Measurements from ENCODE around the gene PRKN.

PRKN gene

DNA sequence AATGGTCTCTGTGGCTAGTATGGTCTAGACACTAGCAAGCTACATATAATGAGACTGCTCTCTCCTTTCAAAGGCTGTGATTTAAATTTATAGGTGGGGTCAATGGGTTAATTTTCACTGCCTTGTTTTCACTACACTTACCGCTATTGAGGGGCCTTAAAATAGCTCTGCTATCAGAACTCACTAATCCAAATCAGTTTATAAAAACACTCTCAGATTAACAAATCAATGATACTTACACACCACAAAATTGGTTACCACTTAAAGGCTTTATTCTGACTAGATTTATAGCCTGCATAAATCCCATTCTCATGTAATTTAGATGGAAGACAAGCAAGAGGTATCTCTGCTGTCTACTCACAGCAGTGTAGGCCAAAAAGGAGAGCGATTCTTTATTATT is 1140.7 kb downstream of the PRKN start:
- no peak overlapping the region for H3K27ac ChIP-seq
- TF ChIP-seq CTCF (IDR thresholded peaks at IDR 0.05) (no peak), ZFX (IDR thresholded peaks at IDR 0.05; ENCODE audit: borderline replicate concordance) (no peak)

DNA sequence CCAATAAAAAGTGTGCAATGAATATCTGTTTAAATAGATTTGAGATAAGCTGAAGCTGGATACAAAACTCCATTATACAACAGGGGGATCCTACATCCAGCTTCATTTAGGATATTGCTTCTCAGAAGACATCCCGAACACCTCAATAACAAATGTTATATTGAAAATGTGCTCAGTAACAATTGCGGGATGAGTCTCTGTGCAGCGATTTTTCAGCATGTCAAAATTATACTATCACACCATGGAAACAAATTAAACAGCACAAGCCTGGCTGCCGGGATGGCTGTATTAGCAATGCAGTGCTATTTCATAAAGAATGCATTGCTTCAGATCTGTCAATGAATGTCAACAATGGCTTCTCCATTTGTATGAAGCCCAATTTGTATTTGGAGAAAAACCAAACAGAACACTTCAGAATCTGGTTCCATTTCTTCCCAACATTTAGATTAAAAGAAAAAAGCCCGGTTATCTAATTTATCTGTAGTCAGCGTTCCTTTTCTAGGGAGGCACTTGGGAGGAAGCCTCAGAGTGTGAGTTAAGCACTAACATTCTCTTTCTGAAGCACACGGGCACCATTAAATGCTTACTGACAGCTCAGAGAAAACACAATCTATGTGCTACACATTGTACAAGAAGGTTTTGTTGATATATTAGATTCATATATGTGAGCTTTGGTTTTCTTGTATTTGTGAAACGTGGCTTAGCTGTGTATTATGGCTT is 1142.8 kb downstream of the PRKN start:
- no peak for TF ChIP-seq CTCF (IDR thresholded peaks at IDR 0.05)
- no peak for TF ChIP-seq ZFX (IDR thresholded peaks at IDR 0.05; ENCODE audit: borderline replicate concordance)
- H3K27ac ChIP-seq = no peak overlapping the region

- TF ChIP-seq ZFX (IDR thresholded peaks at IDR 0.05; ENCODE audit: borderline replicate concordance) (no peak), CTCF (IDR thresholded peaks at IDR 0.05) (no peak)
- no peak overlapping the region for H3K27ac ChIP-seq
Observed at GRCh38 chr6:161584051-161584450, 1143.5 kb downstream of the PRKN start.

- H3K27ac ChIP-seq = no peak overlapping the region
- TF ChIP-seq CTCF (IDR thresholded peaks at IDR 0.05) = no peak
- TF ChIP-seq ZFX (IDR thresholded peaks at IDR 0.05; ENCODE audit: borderline replicate concordance) = no peak
Observed at GRCh38 chr6:161583584-161583983, 1144.0 kb downstream of the PRKN start.

- no peak overlapping the region for H3K27ac ChIP-seq
- TF ChIP-seq CTCF (IDR thresholded peaks at IDR 0.05) = no peak
- no peak for TF ChIP-seq ZFX (IDR thresholded peaks at IDR 0.05; ENCODE audit: borderline replicate concordance)
Observed at GRCh38 chr6:161578478-161578877, 1149.1 kb downstream of the PRKN start.

- TF ChIP-seq CTCF (IDR thresholded peaks at IDR 0.05) (no peak), ZFX (IDR thresholded peaks at IDR 0.05; ENCODE audit: borderline replicate concordance) (no peak)
Observed at GRCh38 chr6:161575523-161576254, 1151.9 kb downstream of the PRKN start.

GRCh38 chr6:161568885-161569456 is 1158.6 kb downstream of the PRKN start:
- no peak overlapping the region for H3K27ac ChIP-seq
- TF ChIP-seq ZFX (IDR thresholded peaks at IDR 0.05; ENCODE audit: borderline replicate concordance) (no peak), CTCF (IDR thresholded peaks at IDR 0.05) (no peak)

More at GRCh38 chr6:161575523-161576254, 1151.9 kb downstream of the PRKN start:
- no peak overlapping the region for H3K27ac ChIP-seq

All from 22Rv1 (cell line).